OCI-LY7 (cell line): Measurements from ENCODE around the gene CTSA. TPM values are rescaled to one million over a fixed set of nuclear protein-coding genes. Genes with fewer than 3 reads are reported as not detected.

ENCODE experiments used
- BruUV-seq: library from RNA; stranded (reverse); fragments of 400-500 nt; replicated peaks from 2 replicates; lab custom pipeline; 2021; lab: Mats Ljungman, UMichigan
- CTCF ChIA-PET: fragments of 300-600 bp; sonication (Branson Sonifier 250); formaldehyde crosslinking; loops from one replicate; lab custom pipeline; 2022; ENCODE audit warnings: antibody characterized with exemption; ENCODE audit not compliant: unreplicated experiment; lab: Charles Lee
- POLR2A ChIA-PET: fragments of 300-600 bp; sonication (Branson Sonifier 250); formaldehyde crosslinking; loops from one replicate; lab custom pipeline; 2022; ENCODE audit warnings: antibody characterized with exemption; lab: Charles Lee
- DNase-seq: peaks from one replicate; pipeline ENCODE4 v3.0.0-alpha.2; 2015; ENCODE audit warnings: low spot score
- H2AFZ ChIP-seq: fragments of 200-600 bp; sonication (generic), shearing (Covaris generic); 2 replicates; pipeline ENCODE4 v1.6.1; 2014; ENCODE audit warnings: mild to moderate bottlenecking, antibody characterized with exemption, low read length, moderate library complexity
- H3K27ac ChIP-seq: fragments of 200-600 bp; sonication (generic); 2 replicates; pipeline ENCODE4 v1.5.1; 2014; ENCODE audit warnings: mixed run types, low read depth, mild to moderate bottlenecking, moderate library complexity, low read length, inconsistent platforms; ENCODE audit not compliant: poor library complexity, severe bottlenecking
- H3K36me3 ChIP-seq: fragments of 200-600 bp; sonication (generic); 2 replicates; pipeline ENCODE4 v1.6.1; 2014; ENCODE audit warnings: mild to moderate bottlenecking, antibody characterized with exemption, low read length, moderate library complexity, mixed read lengths; ENCODE audit not compliant: insufficient read depth
- H3K4me1 ChIP-seq: fragments of 200-600 bp; sonication (generic); 2 replicates; pipeline ENCODE4 v1.5.1; 2014; ENCODE audit warnings: mild to moderate bottlenecking, low read length; ENCODE audit not compliant: insufficient read depth, poor library complexity, severe bottlenecking
- H3K4me2 ChIP-seq: fragments of 200-600 bp; sonication (generic); 2 replicates; pipeline ENCODE4 v1.6.1; 2014; ENCODE audit warnings: mild to moderate bottlenecking, low read length
- H3K4me3 ChIP-seq: fragments of 200-600 bp; sonication (generic); 2 replicates; pipeline ENCODE4 v1.5.1; 2014; ENCODE audit warnings: mild to moderate bottlenecking, low read depth, low read length; ENCODE audit not compliant: poor library complexity, severe bottlenecking
- H3K79me2 ChIP-seq: fragments of 200-600 bp; sonication (generic); 2 replicates; pipeline ENCODE4 v1.6.1; 2016; ENCODE audit warnings: low read depth, mild to moderate bottlenecking, low read length, moderate library complexity, mixed read lengths; ENCODE audit not compliant: insufficient read depth
- H3K9me2 ChIP-seq: fragments of 200-600 bp; sonication (generic); 2 replicates; pipeline ENCODE4 v1.6.1; 2016; ENCODE audit warnings: mild to moderate bottlenecking, low read length, mixed read lengths; ENCODE audit not compliant: insufficient read depth
- H3K9me3 ChIP-seq: fragments of 200-600 bp; sonication (generic); 2 replicates; pipeline ENCODE4 v1.6.1; 2014; ENCODE audit warnings: mild to moderate bottlenecking, mixed run types, low read length, mixed read lengths
- H4K20me1 ChIP-seq: fragments of 200-600 bp; sonication (generic); 2 replicates; pipeline ENCODE4 v1.6.1; 2014; ENCODE audit warnings: mild to moderate bottlenecking, antibody characterized with exemption, low read length, moderate library complexity, mixed read lengths; ENCODE audit not compliant: insufficient read depth
- EZH2phosphoT487 ChIP-seq: fragments of 200-600 bp; sonication (generic); IDR thresholded peaks from 2 replicates; pipeline ENCODE4 v1.6.1; 2018; ENCODE audit warnings: low read depth, borderline replicate concordance, mild to moderate bottlenecking, mixed run types, antibody characterized with exemption, low read length, moderate library complexity, mixed read lengths
- intact Hi-C: fragments of 100-400 bp; cut with micrococcal nuclease; formaldehyde crosslinking; loops from one replicate; pipeline ENCODE4 v1.10.0; 2022; ENCODE audit not compliant: unreplicated experiment
- total RNA-seq, 2 experiments: library from RNA; depleted of rRNA in 1 of 2; stranded (reverse); fragments of >200 nt in 1 of 2; shearing (Covaris generic) in 1 of 2; gene quantifications; 2 replicates each; pipeline ENCODE4 v1.2.3, GENCODE V29; 2014 to 2022
- TF ChIP-seq, protein P1 (sequence below): fragments of 200-600 bp; sonication (generic); conservative IDR thresholded peaks from 2 replicates; pipeline ENCODE4 v1.5.1; 2014; ENCODE audit warnings: mild to moderate bottlenecking, antibody characterized with exemption, low read length, moderate library complexity, mixed read lengths

Gene CTSA
- total RNA-seq, 2 experiments from 2014 or later: 27.1 to 36.4 TPM

DNA sequence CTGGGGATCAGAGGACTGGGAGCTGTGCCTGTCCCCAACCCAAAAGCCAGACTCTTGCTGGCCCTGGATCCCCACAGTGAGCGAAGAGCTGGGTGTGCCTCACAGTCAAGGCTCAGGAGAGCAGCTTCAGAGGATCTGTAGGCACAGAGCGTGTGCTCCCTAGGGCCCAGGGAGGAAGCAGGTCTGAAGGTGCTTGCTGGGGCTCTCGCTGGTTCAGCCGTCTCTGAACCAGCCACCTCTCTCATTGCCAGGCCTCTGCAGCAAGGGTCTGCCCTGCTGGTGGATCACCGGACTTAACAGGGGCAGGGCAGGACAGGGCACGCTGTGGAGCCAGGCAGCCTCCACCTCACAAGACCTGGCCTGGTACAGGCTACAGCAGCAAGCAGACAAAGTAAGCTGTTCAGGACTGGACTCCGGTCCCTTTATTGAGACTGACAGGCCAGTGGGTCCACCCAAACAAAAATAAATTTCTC, 57.2 kb downstream of the CTSA start:
- H4K20me1 ChIP-seq: no peaks in the 10 kb centered on the region
- DNase-seq: no peak
- BruUV-seq: no TSS peak
- no peaks in the 10 kb centered on the region for H3K9me2 ChIP-seq
- H3K4me3 ChIP-seq: no peak overlapping the region
- POLR2A ChIA-PET: interaction anchor here (2.0 kb wide), 1 partner anchor 14 kb away, joined by 4 read pairs; the partner anchor contains the start of gene PCIF1
- H3K4me2 ChIP-seq: no peak overlapping the region
- peaks cover 99% of the 10 kb centered on the region for H3K36me3 ChIP-seq
- H2AFZ ChIP-seq: no peak overlapping the region
- no peak overlapping the region for H3K27ac ChIP-seq
- H3K4me1 ChIP-seq: peaks cover 8% of the 10 kb centered on the region
- no peaks in the 10 kb centered on the region for H3K79me2 ChIP-seq
- TF ChIP-seq, protein P1, sequence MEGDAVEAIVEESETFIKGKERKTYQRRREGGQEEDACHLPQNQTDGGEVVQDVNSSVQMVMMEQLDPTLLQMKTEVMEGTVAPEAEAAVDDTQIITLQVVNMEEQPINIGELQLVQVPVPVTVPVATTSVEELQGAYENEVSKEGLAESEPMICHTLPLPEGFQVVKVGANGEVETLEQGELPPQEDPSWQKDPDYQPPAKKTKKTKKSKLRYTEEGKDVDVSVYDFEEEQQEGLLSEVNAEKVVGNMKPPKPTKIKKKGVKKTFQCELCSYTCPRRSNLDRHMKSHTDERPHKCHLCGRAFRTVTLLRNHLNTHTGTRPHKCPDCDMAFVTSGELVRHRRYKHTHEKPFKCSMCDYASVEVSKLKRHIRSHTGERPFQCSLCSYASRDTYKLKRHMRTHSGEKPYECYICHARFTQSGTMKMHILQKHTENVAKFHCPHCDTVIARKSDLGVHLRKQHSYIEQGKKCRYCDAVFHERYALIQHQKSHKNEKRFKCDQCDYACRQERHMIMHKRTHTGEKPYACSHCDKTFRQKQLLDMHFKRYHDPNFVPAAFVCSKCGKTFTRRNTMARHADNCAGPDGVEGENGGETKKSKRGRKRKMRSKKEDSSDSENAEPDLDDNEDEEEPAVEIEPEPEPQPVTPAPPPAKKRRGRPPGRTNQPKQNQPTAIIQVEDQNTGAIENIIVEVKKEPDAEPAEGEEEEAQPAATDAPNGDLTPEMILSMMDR: no peak
- no peak for TF ChIP-seq EZH2phosphoT487
- intact Hi-C loops: no loop called here
- CTCF ChIA-PET: no interaction called here
- H3K9me3 ChIP-seq: no peaks in the 10 kb centered on the region

Other genes starting within 250 kb of the CTSA start
- gene WFDC11, start 221.1 kb upstream of the CTSA start, total RNA-seq (2014; rRNA removed; shearing (Covaris generic)): not detected in 2 replicates
- not detected in 2 replicates for gene WFDC11, start 221.1 kb upstream of the CTSA start, total RNA-seq (2022)
- gene WFDC13, start 189.3 kb upstream of the CTSA start, total RNA-seq (2014; rRNA removed; shearing (Covaris generic)): not detected in 2 replicates
- gene WFDC13, start 189.3 kb upstream of the CTSA start, total RNA-seq (2022): not detected in 2 replicates
- gene WFDC10B, start 186.3 kb upstream of the CTSA start, total RNA-seq (2014; rRNA removed; shearing (Covaris generic)): not detected in 2 replicates
- gene WFDC10B, start 186.3 kb upstream of the CTSA start, total RNA-seq (2022): not detected in 2 replicates
- not detected in 2 replicates for gene SPINT4, start 169.0 kb upstream of the CTSA start, total RNA-seq (2014; rRNA removed; shearing (Covaris generic))
- gene SPINT4, start 169.0 kb upstream of the CTSA start, total RNA-seq (2022): not detected in 2 replicates
- not detected in 2 replicates for gene WFDC3, start 99.5 kb upstream of the CTSA start, total RNA-seq (2014; rRNA removed; shearing (Covaris generic))
- not detected in 2 replicates for gene WFDC3, start 99.5 kb upstream of the CTSA start, total RNA-seq (2022)
- 25.8 and 30.5 TPM in 2 replicates for gene DNTTIP1, start 99.4 kb upstream of the CTSA start, total RNA-seq (2014; rRNA removed; shearing (Covaris generic))
- gene DNTTIP1, start 99.4 kb upstream of the CTSA start, total RNA-seq (2022): 38.7 and 38.8 TPM in 2 replicates
- 225 and 269 TPM in 2 replicates for gene UBE2C, start 78.7 kb upstream of the CTSA start, total RNA-seq (2014; rRNA removed; shearing (Covaris generic))
- 222 and 255 TPM in 2 replicates for gene UBE2C, start 78.7 kb upstream of the CTSA start, total RNA-seq (2022)
- not detected in 2 replicates for gene TNNC2, start 64.0 kb upstream of the CTSA start, total RNA-seq (2014; rRNA removed; shearing (Covaris generic))
- gene TNNC2, start 64.0 kb upstream of the CTSA start, total RNA-seq (2022): not detected in 2 replicates
- gene SNX21, start 57.5 kb upstream of the CTSA start, total RNA-seq (2014; rRNA removed; shearing (Covaris generic)): 0.49 and 0.79 TPM in 2 replicates
- 0.49 and 1.1 TPM in 2 replicates for gene SNX21, start 57.5 kb upstream of the CTSA start, total RNA-seq (2022)
- gene ACOT8, start 33.9 kb upstream of the CTSA start, total RNA-seq (2014; rRNA removed; shearing (Covaris generic)): 37.1 and 44.6 TPM in 2 replicates
- gene ACOT8, start 33.9 kb upstream of the CTSA start, total RNA-seq (2022): 28.0 and 28.2 TPM in 2 replicates
- 5.7 and 12.0 TPM in 2 replicates for gene ZSWIM3, start 33.7 kb upstream of the CTSA start, total RNA-seq (2014; rRNA removed; shearing (Covaris generic))
- gene ZSWIM3, start 33.7 kb upstream of the CTSA start, total RNA-seq (2022): 6.0 and 6.8 TPM in 2 replicates
- gene ZSWIM1, start 10.1 kb upstream of the CTSA start, total RNA-seq (2014; rRNA removed; shearing (Covaris generic)): 10.9 and 19.2 TPM in 2 replicates
- gene ZSWIM1, start 10.1 kb upstream of the CTSA start, total RNA-seq (2022): 12.7 and 13.9 TPM in 2 replicates
- 5.8 and 6.1 TPM in 2 replicates for gene SPATA25, start 3.7 kb upstream of the CTSA start, total RNA-seq (2014; rRNA removed; shearing (Covaris generic))
- 5.8 and 5.9 TPM in 2 replicates for gene SPATA25, start 3.7 kb upstream of the CTSA start, total RNA-seq (2022)
- gene NEURL2, start 127 bp upstream of the CTSA start, total RNA-seq (2014; rRNA removed; shearing (Covaris generic)): 6.0 and 10.7 TPM in 2 replicates
- gene NEURL2, start 127 bp upstream of the CTSA start, total RNA-seq (2022): 6.2 and 9.9 TPM in 2 replicates
- 14.3 and 17.1 TPM in 2 replicates for gene PLTP, start 20.8 kb downstream of the CTSA start, total RNA-seq (2014; rRNA removed; shearing (Covaris generic))
- gene PLTP, start 20.8 kb downstream of the CTSA start, total RNA-seq (2022): 12.7 and 15.8 TPM in 2 replicates
- gene PCIF1, start 43.3 kb downstream of the CTSA start, total RNA-seq (2014; rRNA removed; shearing (Covaris generic)): 16.7 and 21.2 TPM in 2 replicates
- 40.6 and 50.3 TPM in 2 replicates for gene PCIF1, start 43.3 kb downstream of the CTSA start, total RNA-seq (2022)
- 15.0 and 21.0 TPM in 2 replicates for gene ZNF335, start 80.9 kb downstream of the CTSA start, total RNA-seq (2014; rRNA removed; shearing (Covaris generic))
- gene ZNF335, start 80.9 kb downstream of the CTSA start, total RNA-seq (2022): 28.4 and 30.5 TPM in 2 replicates
- not detected in 2 replicates for gene MMP9, start 117.6 kb downstream of the CTSA start, total RNA-seq (2014; rRNA removed; shearing (Covaris generic))
- gene MMP9, start 117.6 kb downstream of the CTSA start, total RNA-seq (2022): not detected in 2 replicates
- gene SLC12A5, start 137.9 kb downstream of the CTSA start, total RNA-seq (2014; rRNA removed; shearing (Covaris generic)): 0.18 and 3.8 TPM in 2 replicates
- gene SLC12A5, start 137.9 kb downstream of the CTSA start, total RNA-seq (2022): 10.3 and 11.0 TPM in 2 replicates
- gene NCOA5, start 198.6 kb downstream of the CTSA start, total RNA-seq (2014; rRNA removed; shearing (Covaris generic)): 21.8 and 23.4 TPM in 2 replicates
- gene NCOA5, start 198.6 kb downstream of the CTSA start, total RNA-seq (2022): 29.1 and 33.7 TPM in 2 replicates
- gene CD40, start 227.0 kb downstream of the CTSA start, total RNA-seq (2014; rRNA removed; shearing (Covaris generic)): 23.0 and 34.7 TPM in 2 replicates
- 64.2 and 71.6 TPM in 2 replicates for gene CD40, start 227.0 kb downstream of the CTSA start, total RNA-seq (2022)